ENCODE measurements around the gene MIA2.
"Not testable (repeated sequence)": the region's sequence is repeated elsewhere in the genome, so short reads cannot be mapped to it uniquely, and the experiment has no call there.

Gene MIA2

DNA sequence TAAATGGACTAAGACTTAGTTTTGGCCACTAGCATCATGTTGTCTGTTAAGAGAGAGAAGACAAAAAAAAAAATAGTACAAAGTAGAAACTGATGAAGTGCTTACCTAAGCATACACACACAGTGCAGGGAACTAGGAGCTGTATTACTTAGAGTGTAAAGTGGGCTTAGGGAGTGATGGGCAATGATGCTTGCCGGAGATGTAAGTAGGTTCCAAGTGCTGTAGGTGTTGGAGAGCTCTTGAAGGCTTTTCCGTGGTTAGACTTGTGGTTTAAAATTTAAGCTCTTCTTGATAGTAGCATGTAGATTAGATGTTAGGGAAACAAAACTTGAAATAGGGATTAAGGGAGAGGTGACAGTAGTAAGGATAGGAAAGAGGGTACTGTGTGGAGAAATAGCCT is 34.7 kb downstream of the MIA2 start:
- Mint-ChIP-seq H3K27me3 (ENCODE audit: low read depth) (no peaks in the 10 kb centered on the region), H3K9me3 (peaks cover 11% of the 10 kb centered on the region), H3K4me3 (peak overlapping the region; percentile 81), H3K27ac (peak overlapping the region; percentile 74), H3K36me3 (ENCODE audit: low read depth) (peaks cover 24% of the 10 kb centered on the region), H3K4me1 (ENCODE audit: low read depth) (peaks cover 44% of the 10 kb centered on the region)
- DNase-seq (ENCODE audit: low spot score) = no peak

DNA sequence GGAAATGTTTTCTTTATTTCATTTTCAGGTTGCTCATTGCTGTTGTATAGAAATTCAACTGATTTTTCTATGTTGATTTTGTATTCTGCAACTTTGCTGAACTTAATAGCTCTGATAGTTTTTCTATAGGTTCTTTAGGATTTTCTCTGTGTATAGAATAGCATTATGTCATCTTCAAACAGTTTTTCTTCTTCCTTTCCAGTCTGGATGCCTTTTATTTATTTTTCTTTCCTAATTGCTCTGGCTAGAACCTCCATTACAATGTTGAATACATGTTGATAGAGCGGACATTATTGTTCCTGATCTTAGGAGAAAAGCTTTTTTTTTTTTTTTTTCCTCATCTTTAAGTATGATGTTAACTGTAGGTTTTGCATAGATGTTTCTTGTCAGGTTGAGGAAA is 39.2 kb downstream of the MIA2 start:
- Mint-ChIP-seq H3K36me3 (ENCODE audit: low read depth) (peaks cover 33% of the 10 kb centered on the region), H3K27me3 (ENCODE audit: low read depth) (no peaks in the 10 kb centered on the region), H3K4me3 (no peak overlapping the region), H3K4me1 (ENCODE audit: low read depth) (peaks cover 37% of the 10 kb centered on the region), H3K27ac (no peak overlapping the region), H3K9me3 (peaks cover 10% of the 10 kb centered on the region)
- no peak for DNase-seq (ENCODE audit: low spot score)

DNA sequence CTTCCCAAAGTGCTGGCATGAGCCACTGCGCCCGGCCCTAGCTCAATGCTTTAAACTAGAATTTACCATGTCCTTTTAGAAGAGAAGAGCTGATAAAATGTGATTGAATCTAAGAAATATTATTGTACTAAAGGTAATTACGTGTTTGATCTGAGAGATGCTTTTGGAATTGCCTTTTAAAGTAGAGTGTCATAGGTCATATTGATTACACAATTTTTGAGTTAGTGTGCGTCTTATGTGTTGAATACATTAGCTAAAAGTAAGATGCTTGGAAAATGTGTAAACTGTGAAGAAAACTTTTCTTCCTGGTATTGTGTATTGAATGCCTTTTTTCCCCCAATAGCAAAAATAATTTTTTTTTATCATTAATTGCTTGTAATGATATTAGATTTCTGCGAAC is 41.7 kb downstream of the MIA2 start:
- DNase-seq (ENCODE audit: low spot score) = no peak
- Mint-ChIP-seq H3K27me3 (ENCODE audit: low read depth) (no peaks in the 10 kb centered on the region), H3K36me3 (ENCODE audit: low read depth) (peaks cover 50% of the 10 kb centered on the region), H3K4me1 (ENCODE audit: low read depth) (peaks cover 26% of the 10 kb centered on the region), H3K27ac (no peak overlapping the region), H3K4me3 (no peak overlapping the region), H3K9me3 (peaks cover 10% of the 10 kb centered on the region)

DNA sequence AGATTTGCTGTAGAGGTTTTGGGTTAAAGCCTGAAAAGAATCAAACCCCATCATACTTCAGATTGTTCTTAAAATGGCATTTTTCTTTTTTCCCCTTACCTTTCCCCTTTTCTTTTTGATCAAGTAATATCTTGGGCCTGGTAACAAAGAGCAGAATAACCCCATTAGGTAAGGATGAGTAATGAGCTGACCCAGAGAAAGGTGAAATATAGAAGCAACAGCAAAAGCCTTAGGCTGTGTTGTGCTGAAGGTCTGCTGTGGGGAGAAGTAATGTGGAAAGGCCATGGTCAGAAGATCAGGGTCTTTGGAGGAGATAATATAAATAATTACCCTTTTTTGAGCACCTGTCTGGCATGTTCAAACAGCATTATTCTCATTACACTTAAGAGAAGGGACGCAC is 42.3 kb downstream of the MIA2 start:
- Mint-ChIP-seq H3K9me3 (peaks cover 10% of the 10 kb centered on the region), H3K4me1 (ENCODE audit: low read depth) (peaks cover 21% of the 10 kb centered on the region), H3K36me3 (ENCODE audit: low read depth) (peaks cover 49% of the 10 kb centered on the region), H3K27ac (no peak overlapping the region), H3K4me3 (no peak overlapping the region), H3K27me3 (ENCODE audit: low read depth) (no peaks in the 10 kb centered on the region)
- no peak for DNase-seq (ENCODE audit: low spot score)

DNA sequence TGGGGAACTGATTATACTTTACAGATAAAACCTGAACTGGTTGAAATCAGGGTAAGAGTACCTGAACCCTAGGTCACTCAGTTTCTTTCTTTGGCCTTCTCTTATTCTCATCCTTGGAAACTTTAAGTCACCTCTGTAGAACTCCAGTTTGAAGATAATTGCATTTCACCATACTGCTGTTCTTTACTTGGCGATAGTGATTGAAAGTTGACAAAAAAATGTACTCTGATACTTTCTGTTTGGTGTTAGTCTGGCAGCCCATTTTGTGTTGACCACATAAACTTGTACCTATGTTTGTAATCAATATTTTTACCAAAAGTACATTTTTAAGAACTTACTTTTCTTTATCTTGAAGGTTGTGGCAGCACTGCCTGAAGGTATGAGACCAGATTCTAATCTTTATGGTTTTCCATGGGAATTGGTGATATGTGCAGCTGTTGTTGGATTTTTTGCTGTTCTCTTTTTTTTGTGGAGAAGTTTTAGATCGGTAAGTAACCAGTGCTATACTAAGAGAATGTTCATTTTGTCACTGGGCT is 42.9 kb downstream of the MIA2 start:
- no peak for DNase-seq (ENCODE audit: low spot score)
- H3K4me1 Mint-ChIP-seq (ENCODE audit: low read depth) = peaks cover 22% of the 10 kb centered on the region
- H3K27ac Mint-ChIP-seq = no peak overlapping the region
- no peaks in the 10 kb centered on the region for H3K27me3 Mint-ChIP-seq (ENCODE audit: low read depth)
- no peak overlapping the region for H3K4me3 Mint-ChIP-seq
- H3K9me3 Mint-ChIP-seq = peaks cover 10% of the 10 kb centered on the region
- H3K36me3 Mint-ChIP-seq (ENCODE audit: low read depth) = peaks cover 48% of the 10 kb centered on the region

DNA sequence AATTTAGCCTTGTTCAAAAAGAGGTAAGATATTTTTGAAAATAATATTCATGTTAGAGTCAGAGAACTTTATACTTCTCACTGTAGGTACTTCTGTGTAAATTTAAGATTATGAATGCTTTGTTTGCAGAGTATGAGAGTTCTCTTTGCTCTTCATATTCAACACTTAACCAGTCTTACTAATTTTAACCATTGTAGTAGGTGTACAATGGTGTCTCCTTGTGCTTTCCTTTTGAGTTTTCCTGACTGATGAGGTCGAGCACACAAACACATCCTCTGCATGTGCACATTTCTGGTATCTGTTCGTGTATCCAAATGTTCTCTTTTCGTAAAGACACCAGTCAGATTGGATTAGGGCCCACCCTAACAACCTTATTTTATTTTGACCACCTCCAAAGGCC is 45.8 kb downstream of the MIA2 start:
- no peaks in the 10 kb centered on the region for H3K9me3 Mint-ChIP-seq
- H3K27ac Mint-ChIP-seq = no peak overlapping the region
- no peak for DNase-seq (ENCODE audit: low spot score)
- H3K27me3 Mint-ChIP-seq (ENCODE audit: low read depth) = no peaks in the 10 kb centered on the region
- no peak overlapping the region for H3K4me3 Mint-ChIP-seq
- H3K36me3 Mint-ChIP-seq (ENCODE audit: low read depth) = peaks cover 59% of the 10 kb centered on the region
- H3K4me1 Mint-ChIP-seq (ENCODE audit: low read depth) = peaks cover 16% of the 10 kb centered on the region

DNA sequence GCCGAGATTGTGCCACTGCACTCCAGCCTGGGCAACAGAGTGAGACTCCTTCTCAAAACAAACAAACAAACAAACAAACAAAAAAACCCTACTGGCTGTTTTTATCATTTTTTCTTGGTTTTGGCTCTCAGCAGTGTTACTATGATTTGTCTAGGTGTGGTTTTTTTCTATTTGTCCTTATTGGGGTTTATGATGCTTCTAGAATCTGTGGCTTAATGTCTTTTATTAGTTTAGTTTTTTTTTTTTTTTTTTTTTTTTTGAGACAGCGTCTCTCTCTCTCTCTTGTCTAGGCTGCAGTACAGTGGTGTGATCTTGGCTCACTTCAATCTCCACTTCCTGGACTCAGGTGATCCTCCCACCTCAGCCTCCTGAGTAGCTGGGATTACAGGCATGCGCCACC is 47.0 kb downstream of the MIA2 start:
- not testable (repeated sequence) for H3K27me3 Mint-ChIP-seq (ENCODE audit: low read depth); H3K27ac Mint-ChIP-seq; H3K4me3 Mint-ChIP-seq; H3K9me3 Mint-ChIP-seq; DNase-seq (ENCODE audit: low spot score)
- H3K4me1 Mint-ChIP-seq (ENCODE audit: low read depth) = peaks cover 16% of the 10 kb centered on the region
- H3K36me3 Mint-ChIP-seq (ENCODE audit: low read depth) = peaks cover 63% of the 10 kb centered on the region

DNA sequence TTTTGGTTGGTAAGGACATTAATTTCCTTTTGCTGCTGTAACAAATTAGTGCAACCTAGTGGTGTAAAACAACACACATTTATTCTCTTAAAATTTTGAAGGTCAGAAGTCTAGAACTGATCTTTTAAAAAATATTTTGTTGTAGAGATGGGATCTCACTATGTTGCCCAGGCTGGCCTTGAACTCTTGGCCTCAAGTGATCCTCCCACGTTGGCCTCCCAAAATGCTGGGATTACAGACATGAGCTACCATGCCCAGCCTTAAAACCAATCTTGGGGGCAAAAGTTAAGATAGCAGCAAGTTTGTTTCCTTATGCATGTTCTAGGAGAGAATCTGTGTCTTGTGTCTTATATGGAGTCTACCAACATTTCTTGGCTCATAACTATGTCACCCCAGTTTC is 55.8 kb downstream of the MIA2 start:
- H3K27me3 Mint-ChIP-seq (ENCODE audit: low read depth) = no peaks in the 10 kb centered on the region
- H3K36me3 Mint-ChIP-seq (ENCODE audit: low read depth) = peaks cover 53% of the 10 kb centered on the region
- no peak overlapping the region for H3K27ac Mint-ChIP-seq
- no peak for DNase-seq (ENCODE audit: low spot score)
- H3K4me1 Mint-ChIP-seq (ENCODE audit: low read depth) = peaks cover 5% of the 10 kb centered on the region
- H3K9me3 Mint-ChIP-seq = peaks cover 9% of the 10 kb centered on the region
- H3K4me3 Mint-ChIP-seq = no peak overlapping the region

DNA sequence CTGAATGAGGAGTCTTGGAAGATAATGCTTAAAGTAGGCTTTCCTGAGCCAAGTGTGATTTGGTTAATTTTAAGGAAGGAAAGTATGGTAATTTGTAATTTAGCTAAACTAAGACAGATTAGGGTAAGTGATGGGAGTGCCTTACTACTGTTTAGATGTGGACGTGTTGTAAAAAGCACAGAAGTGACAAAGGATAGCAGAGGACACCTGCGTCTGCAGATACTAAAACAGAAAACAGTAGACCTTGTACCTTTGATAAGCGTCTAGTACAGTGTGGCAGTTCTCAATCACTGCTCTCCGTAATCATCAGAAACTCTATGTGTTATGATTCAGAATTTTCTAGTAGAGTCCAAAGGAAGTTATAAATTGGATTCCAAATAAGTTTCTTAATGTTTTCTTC is 58.0 kb downstream of the MIA2 start:
- H3K4me1 Mint-ChIP-seq (ENCODE audit: low read depth) = peaks cover 5% of the 10 kb centered on the region
- peaks cover 58% of the 10 kb centered on the region for H3K36me3 Mint-ChIP-seq (ENCODE audit: low read depth)

DNA sequence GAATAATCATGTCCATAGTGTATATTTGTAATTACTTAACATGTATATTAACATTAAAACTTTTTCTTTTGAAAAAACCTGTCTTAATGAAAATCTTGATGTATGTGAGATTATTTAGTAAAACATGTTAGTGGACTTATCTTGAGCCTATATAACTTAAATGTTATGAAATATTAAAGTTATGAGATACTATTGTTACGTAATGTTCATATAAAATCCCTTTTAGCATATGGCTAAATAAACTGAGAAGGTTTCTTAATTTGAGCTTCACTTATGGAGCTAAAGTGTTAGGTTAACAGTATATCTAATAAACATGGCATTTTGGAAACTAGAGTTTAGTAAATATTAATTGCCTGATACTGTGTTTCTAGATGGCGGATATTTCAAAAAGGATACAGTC is 59.9 kb downstream of the MIA2 start:
- DNase-seq (ENCODE audit: low spot score) = no peak
- Mint-ChIP-seq H3K9me3 (no peaks in the 10 kb centered on the region), H3K36me3 (ENCODE audit: low read depth) (peaks cover 57% of the 10 kb centered on the region), H3K27me3 (ENCODE audit: low read depth) (no peaks in the 10 kb centered on the region), H3K4me3 (no peak overlapping the region), H3K4me1 (ENCODE audit: low read depth) (peaks cover 7% of the 10 kb centered on the region), H3K27ac (no peak overlapping the region)

More for the DNA sequence above, 58.0 kb downstream of the MIA2 start:
- H3K27ac Mint-ChIP-seq = no peak overlapping the region
- no peak overlapping the region for H3K4me3 Mint-ChIP-seq
- no peak for DNase-seq (ENCODE audit: low spot score)
- no peaks in the 10 kb centered on the region for H3K27me3 Mint-ChIP-seq (ENCODE audit: low read depth)
- no peaks in the 10 kb centered on the region for H3K9me3 Mint-ChIP-seq

DNA sequence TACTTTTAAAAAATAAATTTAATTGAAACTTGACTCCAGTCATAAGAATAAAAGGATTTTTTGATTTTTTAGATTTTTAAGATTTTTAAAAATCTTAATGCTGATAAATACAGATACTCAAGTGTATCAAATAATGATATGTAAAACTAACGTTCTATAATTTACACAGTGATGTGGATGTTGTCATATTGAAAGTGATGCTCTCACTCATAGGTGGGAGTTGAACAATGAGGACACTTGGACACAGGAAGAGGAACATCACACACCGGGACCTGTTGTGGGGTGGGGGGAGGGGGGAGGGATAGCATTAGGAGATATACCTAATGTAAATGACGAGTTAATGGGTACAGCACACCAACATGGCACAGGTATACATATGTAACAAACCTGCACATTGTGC is 66.7 kb downstream of the MIA2 start:
- not testable (repeated sequence) for DNase-seq (ENCODE audit: low spot score); H3K4me1 Mint-ChIP-seq (ENCODE audit: low read depth); H3K9me3 Mint-ChIP-seq; H3K4me3 Mint-ChIP-seq; H3K27ac Mint-ChIP-seq; H3K27me3 Mint-ChIP-seq (ENCODE audit: low read depth)
- H3K36me3 Mint-ChIP-seq (ENCODE audit: low read depth) = peaks cover 54% of the 10 kb centered on the region

DNA sequence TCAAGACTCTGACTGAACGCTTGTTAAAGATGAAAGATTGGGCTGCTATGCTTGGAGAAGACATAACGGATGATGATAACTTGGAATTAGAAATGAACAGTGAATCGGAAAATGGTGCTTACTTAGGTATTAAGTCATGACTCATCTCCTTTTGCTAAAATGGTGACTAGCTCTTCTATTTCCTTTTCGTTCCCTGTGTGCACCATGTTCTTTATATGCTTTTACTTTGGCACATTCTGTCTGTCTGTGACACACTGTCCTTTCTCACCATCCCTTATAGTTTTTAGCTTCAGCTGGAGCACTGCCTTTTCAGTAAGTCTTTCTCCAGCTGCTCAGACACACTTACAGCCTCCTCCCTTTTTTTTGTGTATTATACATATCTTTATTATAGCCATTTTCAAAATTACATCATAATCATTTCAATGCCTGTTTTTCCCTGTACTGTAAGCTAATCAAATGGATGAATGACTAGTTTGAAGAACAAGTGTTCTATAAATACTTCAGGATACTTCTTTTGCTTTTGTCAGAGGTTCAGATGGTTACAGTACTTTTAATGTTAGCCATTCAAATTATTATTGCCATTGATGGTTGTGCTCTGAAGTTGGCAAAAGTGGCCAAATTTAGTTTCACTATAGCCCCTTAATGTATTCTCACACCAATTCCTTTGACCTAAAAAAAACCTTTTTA is 68.6 kb downstream of the MIA2 start:
- Mint-ChIP-seq H3K9me3 (no peaks in the 10 kb centered on the region), H3K4me1 (ENCODE audit: low read depth) (peaks cover 3% of the 10 kb centered on the region), H3K27ac (no peak overlapping the region), H3K36me3 (ENCODE audit: low read depth) (peaks cover 49% of the 10 kb centered on the region), H3K4me3 (no peak overlapping the region), H3K27me3 (ENCODE audit: low read depth) (no peaks in the 10 kb centered on the region)
- no peak for DNase-seq (ENCODE audit: low spot score)

DNA sequence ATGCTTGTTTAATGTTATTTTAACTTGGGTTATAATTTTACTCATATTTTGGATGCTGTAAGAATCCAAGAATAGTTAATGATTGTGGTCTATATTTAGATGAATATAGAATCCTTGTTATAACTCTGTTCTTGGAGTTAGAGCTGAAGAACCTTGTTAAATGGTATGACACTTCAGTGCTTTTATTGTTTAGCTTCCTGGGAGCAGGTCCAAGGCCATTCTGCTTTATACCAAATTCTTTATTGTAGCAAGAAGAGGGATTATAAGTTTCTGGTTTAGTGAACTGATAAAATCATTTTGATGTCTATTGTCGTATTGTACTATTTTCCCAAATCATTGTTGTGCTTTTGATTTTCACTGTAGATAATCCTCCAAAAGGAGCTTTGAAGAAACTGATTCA is 69.4 kb downstream of the MIA2 start:
- Mint-ChIP-seq H3K9me3 (no peaks in the 10 kb centered on the region), H3K36me3 (ENCODE audit: low read depth) (peaks cover 46% of the 10 kb centered on the region), H3K4me1 (ENCODE audit: low read depth) (peaks cover 3% of the 10 kb centered on the region), H3K27me3 (ENCODE audit: low read depth) (no peaks in the 10 kb centered on the region), H3K27ac (no peak overlapping the region), H3K4me3 (no peak overlapping the region)
- DNase-seq (ENCODE audit: low spot score) = no peak

DNA sequence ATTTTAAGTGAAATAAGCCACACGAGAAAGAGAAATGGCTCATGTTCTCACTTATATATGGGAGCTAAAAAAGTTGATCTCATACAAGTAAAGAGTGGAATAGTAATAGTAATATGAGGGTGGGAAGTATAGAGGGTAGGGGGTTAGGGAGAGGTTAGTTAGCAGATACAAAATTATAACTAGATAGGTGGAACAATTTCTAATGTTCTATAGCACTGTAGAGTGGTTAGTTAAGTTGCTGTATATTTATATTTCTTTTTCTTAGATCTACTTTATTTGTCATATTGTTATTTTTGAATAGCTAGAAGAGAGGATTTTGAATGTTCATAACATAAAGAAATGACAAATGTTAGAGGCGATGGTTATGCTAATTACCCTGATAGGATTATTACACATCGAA is 74.1 kb downstream of the MIA2 start:
- Mint-ChIP-seq H3K36me3 (ENCODE audit: low read depth) (peaks cover 41% of the 10 kb centered on the region), H3K4me3 (no peak overlapping the region), H3K9me3 (no peaks in the 10 kb centered on the region), H3K4me1 (ENCODE audit: low read depth) (peaks cover 1% of the 10 kb centered on the region), H3K27me3 (ENCODE audit: low read depth) (no peaks in the 10 kb centered on the region), H3K27ac (no peak overlapping the region)
- no peak for DNase-seq (ENCODE audit: low spot score)

DNA sequence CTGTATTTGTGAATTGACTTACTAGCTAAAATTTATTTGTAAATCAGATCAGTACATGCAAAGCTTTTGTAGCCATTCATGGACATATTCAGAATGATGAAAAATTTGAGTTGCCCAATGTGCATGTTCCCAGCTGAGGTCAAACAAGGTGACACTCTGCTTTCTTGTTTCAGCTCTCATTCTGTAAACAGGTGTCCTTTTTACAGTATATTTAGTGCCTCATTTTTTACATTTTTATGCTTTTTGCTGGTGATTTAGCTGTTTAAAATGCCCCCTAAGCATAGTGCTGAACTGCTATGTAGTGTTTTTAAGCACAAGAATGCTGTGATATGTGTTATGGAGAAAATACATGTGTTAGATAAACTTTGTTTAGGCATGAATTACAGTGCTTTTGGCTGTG is 76.3 kb downstream of the MIA2 start:
- no peaks in the 10 kb centered on the region for H3K27me3 Mint-ChIP-seq (ENCODE audit: low read depth)
- H3K4me1 Mint-ChIP-seq (ENCODE audit: low read depth) = peaks cover 1% of the 10 kb centered on the region
- H3K27ac Mint-ChIP-seq = no peak overlapping the region
- H3K4me3 Mint-ChIP-seq = no peak overlapping the region
- no peak for DNase-seq (ENCODE audit: low spot score)
- peaks cover 31% of the 10 kb centered on the region for H3K36me3 Mint-ChIP-seq (ENCODE audit: low read depth)
- H3K9me3 Mint-ChIP-seq = no peaks in the 10 kb centered on the region
